Measurements from ENCODE around the gene PDIK1L. TPM values are rescaled to one million over a fixed set of nuclear protein-coding genes. Genes with fewer than 3 reads are reported as not detected.
"Not testable (repeated sequence)": the region's sequence is repeated elsewhere in the genome, so short reads cannot be mapped to it uniquely, and the experiment has no call there.

Gene PDIK1L
- total and polyA plus RNA-seq, 2 donors (not counting 1 experiment from before 2014, with no cell fraction given) = 1.3 to 17.3 TPM

DNA sequence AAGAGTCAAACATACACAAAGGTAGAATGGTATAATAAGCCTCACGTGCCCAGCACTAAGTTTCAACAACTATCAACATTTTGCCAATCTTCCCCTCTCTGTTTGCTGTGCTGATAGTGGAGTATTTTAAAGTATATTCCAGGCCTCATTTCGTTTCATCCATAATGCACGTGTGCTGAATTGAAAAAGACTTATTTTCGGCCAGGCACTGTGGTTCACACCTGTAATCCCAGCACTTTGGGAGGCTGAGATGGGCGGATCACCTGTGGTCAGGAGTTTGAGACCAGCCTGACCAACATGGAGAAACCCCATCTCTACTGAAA is 6.4 kb upstream of the PDIK1L start:
- H2AFZ ChIP-seq (ENCODE audit: insufficient read depth, low read depth, low read length, poor library complexity, severe bottlenecking); ATAC-seq (ENCODE audit: low read depth); H3K27me3 ChIP-seq (replicated peaks in 1 of 4; ENCODE audit: control extremely low read depth in 1 of 4, control insufficient read depth in 3 of 4, insufficient read depth in 4 of 4, low read length in 3 of 4); DNase-seq; H3K9me3 Mint-ChIP-seq (ENCODE audit: insufficient read depth); H3K9ac ChIP-seq (ENCODE audit: low read length); H3K79me2 ChIP-seq (ENCODE audit: control insufficient read depth, insufficient read depth, low read length); H3K4me1 ChIP-seq (ENCODE audit: control insufficient read depth in 2 of 2, insufficient read depth in 2 of 2, low read length in 2 of 2); H3K4me3 ChIP-seq (ENCODE audit: control extremely low read depth in 1 of 5, extremely low read depth in 1 of 5, insufficient read depth in 1 of 5, low read depth in 2 of 5, low read length in 4 of 5); H3K9me3 ChIP-seq (ENCODE audit: control extremely low read depth in 1 of 3, control insufficient read depth in 2 of 3, insufficient read depth in 1 of 3, low read length in 2 of 3); H3K27ac ChIP-seq (ENCODE audit: low read length in 2 of 2); H3K4me2 ChIP-seq (replicated peaks; ENCODE audit: low read depth, low read length, poor library complexity, severe bottlenecking); H3K4me1 Mint-ChIP-seq; H3K4me3 Mint-ChIP-seq; H3K36me3 ChIP-seq (replicated peaks in 1 of 2; ENCODE audit: control extremely low read depth in 1 of 2, control insufficient read depth in 1 of 2, extremely low read depth in 1 of 2, insufficient read depth in 2 of 2, low read length in 1 of 2); H4K20me1 ChIP-seq (ENCODE audit: control insufficient read depth, insufficient read depth, low read length, poor library complexity, severe bottlenecking): not testable (repeated sequence)
- H3K27me3 Mint-ChIP-seq = peaks cover 12% of the 10 kb centered on the region
- peak overlapping the region; percentile 3 for H3K27ac Mint-ChIP-seq
- WGBS (ENCODE audit: insufficient coverage) = 56% methylated on average over 3 of the region's 5 CpGs
- POLR2A ChIA-PET = interaction anchor here (0.8 kb wide), 1 partner anchor 40 kb away, joined by 3 read pairs; no protein-coding TSS in a partner anchor
- CTCF ChIA-PET = interaction anchor here (0.7 to 17.9 kb wide), 15 partner anchors 9 to 312 kb away, joined by 3 to 336 read pairs (median 4); no protein-coding TSS in a partner anchor
- TF ChIP-seq CTCF (IDR thresholded peaks at IDR 0.05) = peak; percentile 42
- intact Hi-C loops (cut with micrococcal nuclease) = loop anchor here (1.0 kb wide), 5 partner anchors 59 to 312 kb away; partner anchors contain the start of gene CEP85

DNA sequence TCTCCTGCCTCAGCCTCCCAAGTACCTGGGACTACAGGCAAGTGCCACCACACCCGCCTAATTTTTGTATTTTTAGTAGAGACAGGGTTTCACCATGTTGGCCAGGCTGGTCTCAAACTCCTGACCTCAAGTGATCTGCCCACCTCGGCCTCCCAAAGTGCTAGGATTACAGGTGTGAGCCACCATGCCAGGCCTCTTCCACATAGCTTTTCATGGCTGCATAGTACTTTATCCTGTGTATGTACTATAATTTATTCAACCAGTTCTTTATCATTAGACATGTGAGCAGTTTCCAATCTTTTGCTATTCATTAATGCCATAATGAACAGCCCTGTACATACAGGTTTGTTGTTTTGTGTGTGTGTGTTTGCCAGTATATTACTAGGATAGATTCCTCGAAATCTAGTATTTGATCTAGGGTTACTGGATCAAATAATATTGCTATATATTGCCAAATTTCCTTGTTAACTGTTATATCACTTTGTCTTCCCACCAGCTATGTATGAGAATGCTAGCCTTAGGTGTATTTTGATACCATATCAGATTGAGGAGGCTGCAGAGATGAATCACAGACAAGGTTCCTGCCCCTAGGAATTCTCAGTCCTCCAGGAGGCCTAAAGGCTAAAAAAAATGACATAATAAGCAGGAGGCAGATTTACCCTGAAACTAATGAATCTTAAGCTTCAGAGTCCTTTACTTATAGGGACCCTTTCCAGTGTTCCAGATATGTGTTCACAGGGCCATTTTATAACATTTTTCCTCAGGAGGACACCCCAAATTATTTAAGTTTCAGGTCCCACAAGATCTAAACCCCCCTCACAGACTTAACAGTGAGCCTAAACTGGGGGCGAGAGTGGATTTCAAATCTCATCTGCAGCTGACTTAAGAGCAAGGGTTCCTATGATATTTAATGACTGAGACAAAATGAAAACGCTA is 2.1 kb upstream of the PDIK1L start:
- no peak overlapping the region for H3K27ac ChIP-seq (ENCODE audit: low read length in 2 of 2)
- peaks cover 26% of the 10 kb centered on the region for H3K79me2 ChIP-seq (ENCODE audit: control insufficient read depth, insufficient read depth, low read length)
- DNase-seq (no peak), ATAC-seq (ENCODE audit: low read depth) (no peak)
- no peak overlapping the region for H2AFZ ChIP-seq (ENCODE audit: insufficient read depth, low read depth, low read length, poor library complexity, severe bottlenecking)
- H3K36me3 ChIP-seq (replicated peaks in 1 of 2; ENCODE audit: control extremely low read depth in 1 of 2, control insufficient read depth in 1 of 2, extremely low read depth in 1 of 2, insufficient read depth in 2 of 2, low read length in 1 of 2) = peaks cover 0 to 6% of the 10 kb centered on the region in 2 experiments
- WGBS (ENCODE audit: insufficient coverage) = no CpG with 5 or more reads among the region's 5 CpGs
- H3K27me3 ChIP-seq (replicated peaks in 1 of 4; ENCODE audit: control extremely low read depth in 1 of 4, control insufficient read depth in 3 of 4, insufficient read depth in 4 of 4, low read length in 3 of 4) = no peaks in the 10 kb centered on the region
- H3K4me3 Mint-ChIP-seq = peak overlapping the region; percentile 92
- no peak for TF ChIP-seq EZH2 (IDR thresholded peaks at IDR 0.05; ENCODE audit: borderline replicate concordance, insufficient read depth, low read depth, low read length, poor library complexity, severe bottlenecking)
- no peak for TF ChIP-seq CTCF (IDR thresholded peaks at IDR 0.05)
- no peak overlapping the region for H3K4me3 ChIP-seq (ENCODE audit: control extremely low read depth in 1 of 5, extremely low read depth in 1 of 5, insufficient read depth in 1 of 5, low read depth in 2 of 5, low read length in 4 of 5)
- no peak overlapping the region for H3K27ac Mint-ChIP-seq
- H4K20me1 ChIP-seq (ENCODE audit: control insufficient read depth, insufficient read depth, low read length, poor library complexity, severe bottlenecking) = peaks cover 4% of the 10 kb centered on the region
- intact Hi-C loops (cut with micrococcal nuclease) = loop anchor here (2.0 to 5.0 kb wide), 5 partner anchors 75 to 678 kb away; partner anchors contain the start of genes HMGN2 and PIGV
- POLR2A ChIA-PET = no interaction called here
- H3K4me2 ChIP-seq (replicated peaks; ENCODE audit: low read depth, low read length, poor library complexity, severe bottlenecking) = no peak overlapping the region
- no peaks in the 10 kb centered on the region for H3K9me3 ChIP-seq (ENCODE audit: control extremely low read depth in 1 of 3, control insufficient read depth in 2 of 3, insufficient read depth in 1 of 3, low read length in 2 of 3)
- H3K9ac ChIP-seq (ENCODE audit: low read length) = no peak overlapping the region
- H3K27me3 Mint-ChIP-seq = no peaks in the 10 kb centered on the region
- peaks cover 12 to 17% of the 10 kb centered on the region in 2 donors for H3K4me1 ChIP-seq (ENCODE audit: control insufficient read depth in 2 of 2, insufficient read depth in 2 of 2, low read length in 2 of 2)
- no peaks in the 10 kb centered on the region for H3K9me3 Mint-ChIP-seq (ENCODE audit: insufficient read depth)
- CTCF ChIA-PET = interaction anchor here (0.7 to 17.9 kb wide), 4 partner anchors 37 to 310 kb away, joined by 3 to 336 read pairs (median 8); partner anchors contain the start of gene ZNF593
- peaks cover 20% of the 10 kb centered on the region for H3K4me1 Mint-ChIP-seq

Measured in B cell (primary cell).